GM20000 (cell line): ENCODE data around the gene RAB5B.
A peak's percentile ranks its signal among the peaks of the same experiment; 100 is the strongest.

ENCODE experiments used
- DNase-seq: peaks from one replicate; pipeline ENCODE4 v3.0.0; 2012; ENCODE audit warnings: low spot score
- TF ChIP-seq, protein P1 (sequence below): IDR thresholded peaks from 2 replicates; pipeline ENCODE4 v1.5.1; 2012; ENCODE audit warnings: mild to moderate bottlenecking, control low read depth; ENCODE audit errors: extremely low read depth, missing control alignments

Gene RAB5B

GRCh38 chr12:55934773-55935172, 39.1 kb upstream of the RAB5B start:
- no peak for DNase-seq
- TF ChIP-seq, protein P1, sequence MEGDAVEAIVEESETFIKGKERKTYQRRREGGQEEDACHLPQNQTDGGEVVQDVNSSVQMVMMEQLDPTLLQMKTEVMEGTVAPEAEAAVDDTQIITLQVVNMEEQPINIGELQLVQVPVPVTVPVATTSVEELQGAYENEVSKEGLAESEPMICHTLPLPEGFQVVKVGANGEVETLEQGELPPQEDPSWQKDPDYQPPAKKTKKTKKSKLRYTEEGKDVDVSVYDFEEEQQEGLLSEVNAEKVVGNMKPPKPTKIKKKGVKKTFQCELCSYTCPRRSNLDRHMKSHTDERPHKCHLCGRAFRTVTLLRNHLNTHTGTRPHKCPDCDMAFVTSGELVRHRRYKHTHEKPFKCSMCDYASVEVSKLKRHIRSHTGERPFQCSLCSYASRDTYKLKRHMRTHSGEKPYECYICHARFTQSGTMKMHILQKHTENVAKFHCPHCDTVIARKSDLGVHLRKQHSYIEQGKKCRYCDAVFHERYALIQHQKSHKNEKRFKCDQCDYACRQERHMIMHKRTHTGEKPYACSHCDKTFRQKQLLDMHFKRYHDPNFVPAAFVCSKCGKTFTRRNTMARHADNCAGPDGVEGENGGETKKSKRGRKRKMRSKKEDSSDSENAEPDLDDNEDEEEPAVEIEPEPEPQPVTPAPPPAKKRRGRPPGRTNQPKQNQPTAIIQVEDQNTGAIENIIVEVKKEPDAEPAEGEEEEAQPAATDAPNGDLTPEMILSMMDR, result no peak

GRCh38 chr12:55935738-55936151, 38.1 kb upstream of the RAB5B start:
- no peak for DNase-seq

GRCh38 chr12:55937981-55938380, 35.9 kb upstream of the RAB5B start:
- TF ChIP-seq, protein P1, result no peak
- DNase-seq, result no peak

More at GRCh38 chr12:55935738-55936151, 38.1 kb upstream of the RAB5B start:
- TF ChIP-seq, protein P1, result no peak

DNA sequence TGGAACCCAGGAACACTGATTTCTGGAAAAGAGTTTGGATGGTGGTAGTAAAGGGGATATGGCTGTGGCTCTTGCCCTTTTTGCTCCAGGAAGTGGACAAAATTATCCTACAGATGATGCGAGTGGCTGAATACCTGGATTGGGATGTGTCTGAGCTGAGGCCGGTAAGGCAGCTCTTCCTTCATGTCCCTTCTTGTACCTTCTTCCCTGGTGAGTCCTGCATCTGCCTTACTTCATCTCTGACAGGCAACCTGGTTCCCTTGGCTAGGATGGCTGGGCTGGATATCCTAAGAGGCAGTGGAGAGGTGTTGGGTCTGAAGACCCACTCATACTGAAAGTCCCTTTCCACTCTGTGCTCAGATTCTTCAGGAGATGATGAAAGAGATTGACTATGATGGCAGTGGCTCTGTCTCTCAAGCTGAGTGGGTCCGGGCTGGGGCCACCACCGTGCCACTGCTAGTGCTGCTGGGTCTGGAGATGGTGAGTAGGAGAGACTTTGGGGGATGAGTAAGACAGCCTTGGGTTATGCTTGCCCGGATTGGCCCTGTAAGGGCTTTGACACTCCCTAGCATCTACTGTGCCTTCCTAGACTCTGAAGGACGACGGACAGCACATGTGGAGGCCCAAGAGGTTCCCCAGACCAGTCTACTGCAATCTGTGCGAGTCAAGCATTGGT, 34.9 kb upstream of the RAB5B start:
- no peak for DNase-seq
- TF ChIP-seq, protein P1, result no peak

DNA sequence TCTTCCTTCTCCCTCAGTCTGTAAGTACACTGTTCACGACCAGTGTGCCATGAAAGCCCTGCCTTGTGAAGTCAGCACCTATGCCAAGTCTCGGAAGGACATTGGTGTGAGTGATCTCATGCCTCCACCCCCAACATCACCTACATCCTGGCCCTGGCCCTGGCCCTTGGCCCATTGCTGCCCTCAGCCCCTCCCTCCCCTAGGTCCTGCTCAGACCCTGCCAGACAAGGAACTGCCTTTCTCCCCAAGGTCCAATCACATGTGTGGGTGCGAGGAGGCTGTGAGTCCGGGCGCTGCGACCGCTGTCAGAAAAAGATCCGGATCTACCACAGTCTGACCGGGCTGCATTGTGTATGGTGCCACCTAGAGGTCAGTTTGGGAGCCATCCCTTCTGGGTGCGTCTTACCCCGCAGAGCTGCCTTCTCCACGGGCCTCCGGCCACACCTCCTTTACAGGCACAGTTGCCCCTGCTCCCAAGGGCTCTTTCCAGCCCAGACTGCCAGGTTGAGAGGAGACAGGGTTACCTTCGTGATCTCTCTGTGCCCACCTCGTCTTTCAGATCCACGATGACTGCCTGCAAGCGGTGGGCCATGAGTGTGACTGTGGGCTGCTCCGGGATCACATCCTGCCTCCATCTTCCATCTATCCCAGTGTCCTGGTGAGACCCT, 33.7 kb upstream of the RAB5B start:
- peak; percentile 88 for DNase-seq
- TF ChIP-seq, protein P1, result peak; percentile 71

DNA sequence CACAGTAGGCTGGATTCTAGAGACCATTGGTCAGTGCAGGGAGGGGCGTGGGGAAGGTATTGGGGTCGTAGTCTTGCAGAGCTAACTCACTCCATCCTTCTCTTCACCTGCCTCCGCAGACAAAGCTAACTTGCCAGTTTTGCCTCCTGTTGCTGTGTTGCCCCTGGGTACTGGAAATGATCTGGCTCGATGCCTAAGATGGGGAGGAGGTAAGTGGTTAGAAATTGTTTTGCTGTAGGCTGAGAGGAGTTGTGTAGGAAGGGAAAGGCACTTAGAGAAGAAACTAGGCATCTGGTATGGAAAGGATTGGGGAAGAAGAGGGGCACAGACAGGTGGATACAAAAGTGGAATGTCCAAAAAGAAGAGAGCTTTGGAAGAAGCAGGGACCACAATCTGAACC, 31.8 kb upstream of the RAB5B start:
- DNase-seq, result no peak
- TF ChIP-seq, protein P1, result no peak

GRCh38 chr12:55942577-55943136, 31.2 kb upstream of the RAB5B start:
- DNase-seq, result no peak
- TF ChIP-seq, protein P1, result no peak
